ENCODE results near the gene NPAS3. TPM values are rescaled to one million over a fixed set of nuclear protein-coding genes. Genes with fewer than 3 reads are reported as not detected.

The NPAS3 gene
- total RNA-seq, 1 donor from 2014 or later = 0.07 TPM

DNA sequence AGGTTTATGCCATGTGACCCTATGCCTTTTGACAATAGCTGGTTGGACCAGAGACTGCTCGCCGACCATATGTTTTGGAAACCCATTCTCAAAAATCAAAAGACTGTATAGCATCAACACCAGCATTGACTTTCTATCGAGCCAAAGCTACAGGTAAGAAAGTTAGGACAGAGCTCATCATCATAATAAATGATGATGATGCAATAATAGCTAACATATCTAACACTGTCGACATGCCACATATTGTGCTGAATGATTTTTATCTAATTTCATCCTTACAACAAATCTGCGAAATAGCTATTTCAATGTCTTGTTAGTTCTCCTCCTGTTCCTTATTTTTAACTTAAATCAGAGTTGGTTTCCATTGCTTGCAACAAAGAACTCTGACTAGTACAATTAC lies 909.3 kb downstream of the NPAS3 start:
- no peak for DNase-seq (ENCODE audit: low read depth, low spot score)

DNA sequence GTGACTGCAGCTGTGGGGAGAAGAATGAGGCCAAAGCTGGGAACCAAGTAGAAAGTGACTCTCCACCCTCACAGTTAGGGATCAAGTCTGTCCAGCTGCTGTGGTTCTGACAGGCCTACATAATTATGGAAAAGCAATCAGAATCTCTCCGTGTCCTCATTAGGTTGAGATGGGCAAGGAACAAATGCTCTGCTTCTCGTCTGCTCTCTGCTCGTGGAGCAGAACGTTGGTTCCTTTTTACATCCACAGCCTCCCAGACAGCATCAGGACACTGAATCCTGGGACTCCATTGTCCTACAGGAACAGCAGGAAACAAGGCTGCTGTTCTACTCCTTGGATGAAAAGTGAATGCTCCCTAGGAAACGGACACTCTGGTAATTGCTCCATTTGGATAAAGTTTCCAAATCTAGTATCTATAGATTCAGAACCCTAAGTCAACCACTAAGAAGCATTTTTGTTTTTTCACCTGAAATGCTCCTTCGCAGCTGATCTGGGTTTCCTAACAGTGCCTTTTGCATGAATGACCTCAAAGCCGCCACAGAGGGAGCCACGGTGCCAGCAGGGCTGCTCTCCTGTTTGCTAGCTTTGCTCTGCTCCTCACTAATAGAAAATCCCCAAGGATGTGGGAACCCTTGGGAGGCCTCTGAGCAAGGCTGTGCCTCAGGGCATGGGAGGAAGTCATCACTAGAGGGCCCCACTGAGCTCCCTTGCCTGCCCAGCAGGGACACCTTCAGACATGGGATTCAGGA lies 910.2 kb downstream of the NPAS3 start:
- DNase-seq (ENCODE audit: low read depth, low spot score) = no peak

DNA sequence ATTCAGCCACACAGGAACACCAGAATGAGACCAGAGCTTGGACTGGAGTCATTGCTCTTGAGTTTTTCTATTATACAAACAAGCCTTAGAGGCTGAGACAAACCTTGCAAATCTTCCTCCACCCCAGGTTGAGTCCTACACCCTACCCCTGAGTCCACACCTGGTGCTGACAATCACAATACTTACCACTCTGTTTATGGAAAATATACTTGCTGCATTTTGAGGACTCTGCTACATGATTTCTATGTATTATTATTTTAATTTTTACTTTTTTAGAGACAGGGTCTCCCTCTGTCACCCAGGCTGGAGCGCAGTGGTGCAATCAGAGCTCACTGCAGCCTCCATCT lies 910.7 kb downstream of the NPAS3 start:
- no peak for DNase-seq (ENCODE audit: low read depth, low spot score)

DNA sequence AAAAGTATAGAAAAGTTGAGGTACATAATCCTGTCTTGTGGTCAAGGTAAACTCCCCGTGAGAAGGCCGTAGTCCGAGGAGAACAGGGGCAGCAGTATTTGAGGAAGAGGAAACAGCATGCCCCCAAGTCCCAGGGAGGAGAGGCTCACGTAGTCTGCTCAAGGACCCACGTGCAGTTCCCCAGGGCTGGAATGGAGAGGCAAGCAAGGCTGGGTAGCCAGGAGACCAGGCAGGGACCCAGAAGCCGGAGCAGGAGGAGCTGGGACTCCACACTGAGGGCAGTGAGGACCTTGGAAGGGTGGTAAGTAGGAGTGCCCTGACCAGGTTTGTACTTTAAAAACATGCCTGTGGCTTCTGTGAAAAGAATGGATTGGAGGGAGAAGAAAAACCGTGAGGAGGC lies 912.1 kb downstream of the NPAS3 start:
- DNase-seq (ENCODE audit: low read depth, low spot score) = no peak

DNA sequence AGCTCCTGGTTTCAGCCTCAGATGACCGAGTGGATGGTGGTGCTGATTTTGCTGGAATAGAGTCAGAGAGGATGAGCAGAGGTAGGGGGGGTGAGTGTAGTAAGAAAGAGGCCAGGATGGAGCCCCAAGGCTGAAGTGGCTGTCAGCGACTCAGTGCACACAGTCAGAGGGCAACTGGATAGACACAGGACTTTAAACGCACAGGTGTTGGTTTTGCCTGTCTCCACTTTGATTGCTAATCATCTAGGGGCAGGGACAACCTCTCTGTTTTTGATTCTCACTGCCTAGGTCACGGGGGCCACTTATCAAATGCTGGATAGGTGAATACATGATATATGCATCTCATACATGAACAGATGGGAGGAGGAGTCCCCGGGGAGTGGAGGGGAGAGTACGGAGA lies 912.7 kb downstream of the NPAS3 start:
- DNase-seq (ENCODE audit: low read depth, low spot score) = no peak

DNA sequence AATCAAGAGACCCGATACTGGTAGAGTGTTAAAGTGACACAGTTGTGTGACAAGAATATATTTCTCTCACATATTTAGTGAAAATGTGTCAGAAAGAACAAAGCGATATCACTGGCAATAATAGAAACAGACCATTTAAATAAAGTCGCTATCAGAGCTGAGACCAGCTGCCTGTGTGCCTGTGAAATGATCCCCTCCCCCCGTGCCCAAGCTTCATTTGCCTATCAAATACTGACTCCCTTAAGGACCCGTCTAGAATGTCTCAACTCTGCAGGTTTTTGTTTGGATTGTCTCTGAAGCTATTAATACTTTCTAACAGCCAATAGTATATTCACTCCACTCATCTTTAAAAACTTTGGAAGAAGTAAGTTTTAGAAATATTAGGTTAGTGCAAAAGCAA lies 913.3 kb downstream of the NPAS3 start:
- DNase-seq (ENCODE audit: low read depth, low spot score) = no peak
